ENCODE results near the gene PSTPIP1.

Gene PSTPIP1

DNA sequence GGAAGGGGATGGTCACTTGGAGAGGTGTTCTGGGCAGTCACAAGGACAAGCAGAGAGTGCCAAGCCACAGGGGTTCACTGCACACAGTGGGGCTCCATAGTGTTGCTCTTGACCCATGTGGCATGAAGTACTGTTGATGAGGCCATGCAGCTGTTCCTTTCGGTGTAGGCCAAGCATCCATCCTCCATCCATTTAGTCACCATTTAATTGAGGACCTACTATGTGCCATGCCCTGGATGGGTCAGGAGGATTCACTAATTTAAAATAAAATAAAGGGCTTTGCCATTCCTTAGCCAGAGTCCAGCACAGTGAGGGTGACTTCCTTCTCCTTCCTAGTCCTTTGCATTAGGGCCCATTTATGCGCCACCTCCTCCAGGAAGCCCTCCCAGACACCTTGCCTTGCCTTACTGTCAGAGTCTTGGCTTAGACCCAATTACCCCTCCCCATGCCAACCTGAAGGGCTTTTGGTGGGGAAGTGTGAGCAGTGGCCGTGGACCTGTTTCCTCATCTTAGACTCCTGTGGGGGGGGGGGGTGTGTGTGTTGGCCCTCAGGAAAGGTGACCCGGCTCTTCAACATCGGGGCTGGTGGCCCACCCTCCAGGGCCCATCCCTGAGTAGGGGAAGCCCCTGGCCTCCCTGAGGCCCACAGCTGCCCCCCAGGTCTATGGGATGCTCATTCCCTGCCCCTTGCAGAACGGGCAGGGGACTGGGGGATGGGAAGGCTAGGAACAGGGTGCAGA lies 25.6 kb downstream of the PSTPIP1 start:
- no peak for DNase-seq

DNA sequence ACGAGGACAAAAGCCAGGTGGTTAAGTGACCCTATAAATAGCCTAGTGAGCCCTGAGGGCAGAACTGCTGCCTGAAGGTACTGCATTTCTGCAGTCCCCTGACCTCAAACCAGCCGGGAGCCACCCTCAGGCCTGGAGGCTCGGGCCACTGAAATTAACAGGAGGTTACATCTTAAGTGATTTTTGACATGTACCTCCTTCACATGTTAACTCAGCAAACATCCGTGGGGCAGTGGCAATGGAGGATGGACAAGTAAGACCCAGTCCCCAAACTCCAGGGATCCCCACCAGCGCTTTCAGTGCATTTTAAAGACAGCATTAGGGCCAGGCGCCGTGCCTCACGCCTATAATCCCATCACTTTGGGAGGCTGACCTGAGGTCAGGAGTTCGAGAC lies 26.2 kb downstream of the PSTPIP1 start:
- peak; percentile 54 for DNase-seq

DNA sequence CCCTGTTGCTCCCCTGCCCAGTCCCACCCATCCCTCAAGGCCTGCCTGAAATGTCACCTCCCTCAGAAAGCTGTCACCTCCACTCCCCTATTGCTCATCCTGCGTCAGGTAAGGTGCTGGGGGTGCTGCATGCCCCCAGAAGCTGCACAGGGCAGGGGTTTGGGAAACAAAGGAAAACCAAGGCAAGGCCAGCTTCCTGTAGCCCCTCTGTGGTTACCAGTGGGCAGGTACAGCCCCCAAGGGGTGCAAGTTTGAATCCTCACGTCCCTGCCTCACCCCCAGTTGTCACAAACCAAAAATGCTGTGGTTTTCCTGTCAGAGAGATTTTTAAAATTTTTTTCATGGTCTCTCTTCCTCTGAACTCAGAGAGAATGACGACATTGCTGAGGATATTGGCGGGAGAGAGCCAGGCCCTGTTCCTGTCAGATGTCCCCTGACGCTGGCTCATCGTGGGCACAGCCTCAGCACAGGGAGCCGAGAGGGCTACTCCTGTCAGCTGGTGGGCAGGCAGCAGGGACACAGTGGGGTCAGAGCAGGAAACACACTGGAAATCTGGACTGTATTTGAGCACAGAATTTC lies 27.0 kb downstream of the PSTPIP1 start:
- peak; percentile 79 for DNase-seq

DNA sequence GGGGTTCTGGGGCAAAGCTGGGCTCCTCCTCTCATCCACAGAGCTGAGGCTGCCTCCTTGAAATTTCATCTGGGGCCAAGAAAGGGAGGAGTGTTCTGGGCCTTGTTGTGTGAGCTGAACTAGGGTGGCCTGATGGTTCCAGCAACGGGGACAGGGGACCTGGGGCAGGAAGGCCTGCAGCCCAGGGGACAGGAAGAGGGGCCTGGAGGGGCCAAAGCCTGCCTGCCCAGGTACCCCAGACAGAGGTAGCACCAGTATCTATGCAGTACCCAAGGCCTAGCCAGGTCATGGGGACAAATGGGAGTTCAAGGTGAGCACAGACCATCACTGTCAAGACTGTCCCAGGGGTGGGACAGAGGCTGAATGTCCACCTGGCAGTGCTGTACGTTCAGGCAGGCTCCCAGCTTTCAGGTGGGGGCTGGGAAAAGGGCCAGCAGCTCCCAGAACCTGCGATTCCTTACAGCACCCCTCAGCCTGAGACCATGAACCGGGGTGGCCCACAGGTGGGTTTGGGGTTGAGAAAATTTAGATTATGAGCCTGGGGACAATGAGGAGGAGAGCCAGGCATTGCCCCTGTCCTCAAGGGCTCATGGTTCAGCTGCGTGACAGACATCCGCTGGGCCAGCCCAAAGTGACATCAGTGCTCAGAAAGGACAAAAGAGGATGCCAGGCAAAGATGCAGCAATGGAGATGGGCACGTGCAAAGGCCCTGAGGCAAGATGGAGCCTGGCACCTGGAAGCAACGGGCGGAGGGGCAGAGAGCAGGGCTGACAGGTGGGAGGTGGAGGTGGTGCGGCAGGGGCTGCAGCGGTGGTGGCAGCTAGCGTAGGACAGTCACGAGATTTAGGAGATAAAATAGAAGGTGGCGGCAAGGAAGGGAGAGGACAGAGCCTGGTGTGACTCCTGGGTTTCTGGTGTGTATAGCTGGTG lies 28.0 kb downstream of the PSTPIP1 start:
- peak; percentile 55 for DNase-seq

DNA sequence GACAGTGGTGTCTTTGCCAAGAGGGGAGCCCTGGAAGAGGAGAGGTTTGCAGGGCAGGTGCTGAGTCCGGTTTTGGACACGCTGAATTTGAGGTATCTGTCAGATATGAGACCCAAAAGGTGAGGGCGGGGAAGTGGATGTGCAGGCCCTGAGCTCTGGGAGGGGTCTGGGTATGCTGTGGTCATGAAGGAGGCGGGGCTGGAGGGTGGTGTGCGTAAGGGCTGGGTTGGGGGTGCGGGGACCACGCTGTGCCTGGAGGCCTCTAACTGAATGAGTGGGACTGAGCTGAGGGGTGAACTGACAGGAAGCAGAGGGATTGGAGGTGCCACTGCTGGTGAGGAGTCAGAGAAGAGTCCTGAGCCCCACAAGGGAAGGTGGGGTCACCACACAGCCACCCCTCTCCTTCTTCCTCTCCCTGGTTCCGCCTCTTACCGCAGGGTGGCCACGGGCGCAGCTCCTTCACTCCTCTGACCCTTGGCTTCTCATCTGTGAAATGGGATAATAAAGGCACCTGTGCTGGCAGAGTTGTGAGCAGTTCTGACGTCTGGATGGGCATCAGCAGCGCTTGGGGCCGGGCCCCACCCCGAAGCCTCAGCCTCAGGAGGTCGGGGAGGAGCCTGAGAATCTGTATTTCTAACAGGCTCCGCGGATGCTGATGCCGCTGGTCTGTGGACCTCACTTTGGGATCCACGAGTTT lies 28.8 kb downstream of the PSTPIP1 start:
- peak; percentile 54 for DNase-seq

DNA sequence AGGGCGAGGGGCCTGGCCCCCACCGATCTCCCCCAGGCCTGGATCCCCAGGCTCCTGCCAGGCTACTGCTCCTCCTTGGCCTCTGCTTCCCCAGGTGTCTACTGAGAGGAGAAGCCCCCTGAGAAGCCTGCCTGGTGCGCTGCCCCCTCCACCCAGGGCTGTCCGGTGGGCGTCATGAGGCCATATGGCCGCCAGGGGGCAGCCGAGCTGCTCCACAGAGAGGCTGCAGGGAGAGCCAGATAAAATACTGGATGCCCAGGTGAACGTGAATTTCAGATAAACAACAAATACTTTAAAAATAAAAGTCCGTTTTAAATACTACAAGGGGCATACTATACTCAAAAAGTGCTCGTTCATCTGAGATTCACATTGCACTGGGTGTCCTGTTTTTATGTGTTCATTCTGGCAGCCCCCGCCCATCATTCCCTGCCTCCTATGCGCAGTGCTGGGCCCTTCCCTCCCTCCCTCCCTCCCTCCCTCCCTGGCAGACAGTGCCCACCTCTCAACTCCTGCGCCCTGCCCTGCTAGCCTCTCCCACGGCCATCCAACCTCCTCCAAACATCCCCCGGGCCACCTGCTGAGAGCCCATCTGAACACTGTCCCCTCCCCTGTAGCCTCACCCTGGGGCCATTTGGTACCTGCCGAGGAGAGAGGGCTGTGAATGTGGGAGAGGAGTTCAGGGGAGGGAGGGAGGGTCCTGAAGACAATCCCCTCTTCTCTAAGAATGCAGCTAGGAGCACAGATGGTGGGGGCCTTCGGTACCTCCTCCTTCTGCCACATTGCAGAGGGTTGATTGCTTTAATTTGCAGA lies 29.6 kb downstream of the PSTPIP1 start:
- DNase-seq = peak; percentile 91

DNA sequence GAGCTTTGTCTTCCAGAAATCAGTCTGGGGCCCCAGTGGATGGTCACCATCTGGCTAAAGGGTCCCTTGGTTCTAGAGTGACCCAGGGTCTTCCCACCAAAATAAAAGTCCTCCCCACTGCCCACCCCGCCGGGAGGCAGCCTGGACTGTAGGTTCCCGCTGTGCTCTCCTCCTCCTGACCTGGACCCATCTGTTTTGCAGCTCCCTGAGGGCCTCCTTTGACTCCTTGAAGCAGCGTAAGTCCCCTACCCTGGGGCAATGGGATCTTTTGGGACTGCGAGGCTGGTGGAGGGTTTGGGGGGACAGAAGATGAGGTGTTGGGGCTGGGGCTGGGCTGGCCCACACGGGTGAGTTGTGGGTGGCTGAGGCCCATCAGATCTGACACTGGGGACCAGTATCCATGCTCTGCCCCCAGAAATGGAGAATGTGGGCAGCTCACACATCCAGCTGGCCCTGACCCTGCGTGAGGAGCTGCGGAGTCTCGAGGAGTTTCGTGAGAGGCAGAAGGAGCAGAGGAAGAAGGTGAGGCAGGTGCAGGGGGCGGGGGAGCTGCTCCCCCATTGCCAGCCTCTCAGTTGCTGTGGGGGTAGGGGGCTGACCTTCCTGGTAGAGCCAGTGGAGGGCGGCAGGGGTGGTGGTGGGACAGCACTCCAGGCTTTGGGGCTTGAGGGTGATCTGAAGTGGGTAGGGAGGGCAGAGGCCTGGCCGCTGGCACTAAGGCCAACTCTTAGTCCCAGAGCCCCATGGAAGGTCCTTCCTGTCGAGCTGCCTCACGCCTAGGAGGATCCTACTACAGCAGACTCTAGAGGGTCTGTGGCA lies 30.4 kb downstream of the PSTPIP1 start:
- DNase-seq = peak; percentile 48

DNA sequence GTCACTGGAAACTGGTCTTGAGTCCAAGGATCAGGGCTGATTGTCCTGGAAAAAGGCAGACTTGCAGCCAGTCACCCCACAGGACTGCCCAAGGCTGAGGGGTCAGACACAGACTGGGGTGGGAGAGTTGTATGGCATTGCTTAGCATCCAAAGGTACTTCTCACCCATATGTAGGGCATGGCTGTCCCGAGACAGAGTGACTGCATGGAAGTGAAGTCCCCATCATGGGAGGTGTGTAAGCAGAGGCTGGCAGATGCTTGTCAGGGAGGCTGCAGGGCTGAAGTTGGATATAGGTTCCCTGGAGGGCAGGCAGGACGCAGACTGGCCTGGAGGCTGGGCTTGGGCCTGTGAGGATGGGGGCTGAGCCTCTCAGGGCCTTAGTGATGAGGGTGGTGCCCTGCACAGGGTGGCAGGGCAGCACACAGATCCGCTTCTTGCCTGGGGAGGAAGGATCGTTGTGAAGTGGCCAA lies 31.1 kb downstream of the PSTPIP1 start:
- peak; percentile 44 for DNase-seq

DNA sequence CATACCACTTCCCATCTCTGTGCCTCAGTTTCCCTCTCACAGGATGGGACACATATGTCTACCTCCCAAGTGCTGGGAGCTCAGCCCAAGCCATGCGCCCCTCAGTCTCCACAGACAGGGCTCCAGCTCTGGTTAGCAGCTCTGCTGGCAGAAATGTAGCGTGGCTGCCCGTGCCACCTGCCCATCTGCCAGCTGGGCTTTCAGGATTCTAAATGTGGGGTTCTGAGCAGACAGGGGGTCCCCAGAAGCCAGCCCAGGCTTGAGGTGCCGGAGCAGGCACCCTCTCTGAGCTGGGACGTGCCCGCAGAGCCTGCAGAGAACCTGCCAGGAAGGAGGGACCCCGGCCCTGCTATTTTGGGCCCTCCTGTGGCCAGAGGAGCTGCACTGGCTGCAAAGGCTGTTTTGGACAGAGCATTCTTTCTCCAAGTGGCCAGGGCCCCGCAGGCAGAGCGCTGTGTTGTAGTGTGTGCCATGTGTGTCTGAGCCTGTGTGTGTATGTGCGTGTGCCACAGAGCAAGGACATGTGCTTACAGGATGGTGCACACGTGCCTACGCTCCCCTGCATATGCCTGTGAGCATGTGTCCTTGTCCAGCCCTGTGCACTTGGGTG lies 31.7 kb downstream of the PSTPIP1 start:
- DNase-seq = peak; percentile 45

DNA sequence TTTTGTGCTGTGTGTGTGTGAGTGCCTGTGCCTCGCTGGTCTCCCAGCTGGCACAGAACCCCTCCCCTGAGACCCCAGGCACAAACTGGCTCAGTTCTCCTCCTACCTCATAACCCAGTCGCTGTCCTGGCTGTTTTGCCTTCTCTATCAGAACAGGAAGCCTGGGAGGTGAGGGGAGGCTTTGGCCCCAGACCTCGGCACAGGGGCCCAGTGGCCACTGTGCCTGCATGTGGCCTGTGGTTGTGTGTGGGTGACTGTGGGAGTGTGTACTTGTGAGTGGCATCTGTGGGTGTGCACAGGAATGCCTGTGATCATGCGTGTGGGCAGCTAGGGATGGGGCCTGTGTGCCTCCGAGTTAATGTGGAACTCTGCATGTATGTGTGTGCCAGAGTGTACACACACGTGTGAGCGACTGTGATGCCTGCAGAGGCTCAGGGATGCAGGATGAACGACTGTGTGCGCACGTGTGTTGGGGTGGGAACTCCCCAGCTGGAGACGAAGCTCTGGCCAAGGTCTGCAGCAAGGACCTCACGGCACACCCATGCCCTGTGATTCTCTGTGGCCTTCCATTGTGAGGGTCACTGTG lies 32.3 kb downstream of the PSTPIP1 start:
- DNase-seq = peak; percentile 45

DNA sequence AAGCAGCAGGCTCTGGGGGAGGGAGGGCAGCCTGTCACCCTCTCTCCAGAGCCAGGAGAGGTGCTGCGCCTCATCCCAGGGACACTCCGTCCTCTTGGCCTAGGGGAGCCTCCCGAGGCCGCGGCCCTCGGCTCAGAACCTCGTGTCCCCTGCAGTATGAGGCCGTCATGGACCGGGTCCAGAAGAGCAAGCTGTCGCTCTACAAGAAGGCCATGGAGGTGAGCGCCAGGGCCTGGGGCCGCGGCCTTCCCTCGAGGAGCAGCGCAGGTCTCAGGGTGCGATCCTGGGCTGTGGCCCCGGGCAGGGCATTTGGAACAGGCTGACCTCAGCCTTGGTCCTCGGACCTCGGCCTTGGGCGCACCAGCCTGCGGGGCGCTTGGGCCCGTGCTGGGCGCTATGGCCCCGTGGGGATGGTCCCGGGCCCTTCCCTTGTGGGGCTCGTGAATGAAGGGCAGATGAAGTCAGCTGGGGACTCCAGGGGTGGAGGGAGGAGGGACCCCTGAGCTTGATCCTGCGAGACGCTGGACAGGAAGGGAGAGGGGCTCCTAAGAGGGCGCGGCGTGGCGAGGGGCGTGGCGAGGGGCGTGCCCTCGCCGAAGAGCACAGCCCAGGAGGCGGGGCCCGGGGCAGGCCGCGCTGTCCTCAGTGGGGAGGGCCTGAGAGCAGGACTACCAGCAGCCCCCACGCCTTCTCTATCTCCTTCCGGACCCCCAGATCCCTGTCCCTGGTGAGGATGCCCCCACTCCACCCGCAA lies 32.9 kb downstream of the PSTPIP1 start:
- DNase-seq = peak; percentile 42

DNA sequence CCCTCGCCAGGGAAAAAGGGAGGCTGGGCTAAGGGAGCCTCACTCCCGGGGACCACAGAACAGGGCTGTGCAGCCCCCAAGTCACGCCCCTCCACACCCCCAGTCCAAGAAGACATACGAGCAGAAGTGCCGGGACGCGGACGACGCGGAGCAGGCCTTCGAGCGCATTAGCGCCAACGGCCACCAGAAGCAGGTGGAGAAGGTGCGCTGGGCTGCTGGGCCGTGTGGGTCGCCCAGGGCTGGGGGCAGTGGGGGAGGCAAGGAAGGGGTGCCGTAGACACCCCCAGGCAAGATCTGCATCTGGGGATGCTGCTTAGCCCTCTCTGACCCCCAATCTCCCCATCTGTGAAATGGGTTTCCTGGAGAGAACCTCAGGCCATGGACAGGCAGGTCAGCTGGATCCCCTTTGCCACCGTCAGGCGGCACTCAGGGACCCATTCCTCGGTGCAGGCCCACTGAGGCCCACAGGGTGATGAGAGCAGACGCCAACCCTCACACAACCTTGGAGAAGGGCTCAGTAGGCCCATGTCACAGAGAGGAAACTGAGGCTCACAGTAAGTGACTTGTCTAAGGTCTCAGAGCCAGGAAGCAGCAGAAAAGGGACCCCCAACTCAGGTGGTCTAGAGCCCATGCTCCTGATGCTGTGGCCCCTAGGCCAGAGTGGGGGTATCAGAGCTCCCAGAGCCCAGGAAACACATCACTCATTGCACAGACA lies 33.7 kb downstream of the PSTPIP1 start:
- peak; percentile 44 for DNase-seq

DNA sequence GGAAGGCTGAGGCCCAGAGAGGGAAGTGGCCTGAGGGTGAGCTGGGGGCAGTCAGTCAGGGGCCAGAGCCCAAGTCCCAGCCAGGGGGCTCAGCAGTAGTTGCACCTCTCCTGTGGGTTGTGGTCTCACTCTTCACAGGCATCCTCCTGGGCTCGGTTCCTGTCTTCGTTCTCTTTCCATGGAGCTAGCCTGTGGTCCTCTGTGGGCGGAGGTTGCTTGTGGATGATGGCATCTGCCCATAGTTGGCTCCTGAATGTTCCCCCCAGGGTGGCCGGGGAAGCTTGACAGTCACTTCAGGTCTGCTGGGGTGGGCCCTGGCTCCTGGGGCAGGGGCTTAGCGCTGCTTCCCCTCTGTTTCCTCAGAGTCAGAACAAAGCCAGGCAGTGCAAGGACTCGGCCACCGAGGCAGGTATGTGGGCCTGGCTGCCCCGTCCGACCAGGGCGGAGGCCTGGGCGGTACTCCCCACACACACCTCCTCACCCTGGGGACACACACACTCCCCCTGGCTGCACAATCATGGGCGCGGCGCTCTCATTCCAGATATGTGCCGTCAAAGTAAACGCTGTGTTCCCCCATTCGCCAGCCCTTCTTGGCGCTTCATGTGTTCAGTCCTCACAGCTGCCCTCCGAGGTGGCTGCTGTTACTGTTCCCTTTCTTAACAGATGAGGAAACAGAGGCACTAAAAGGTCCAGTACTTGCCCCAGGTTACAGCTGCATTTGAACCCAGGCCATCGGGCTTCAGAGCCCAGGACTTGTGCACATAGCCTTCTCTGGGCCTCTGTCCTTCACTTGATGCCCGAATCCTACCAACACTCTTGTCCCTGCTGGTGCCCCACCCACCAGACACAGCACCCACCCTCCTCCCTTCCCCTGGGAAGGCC lies 34.5 kb downstream of the PSTPIP1 start:
- no peak for DNase-seq

DNA sequence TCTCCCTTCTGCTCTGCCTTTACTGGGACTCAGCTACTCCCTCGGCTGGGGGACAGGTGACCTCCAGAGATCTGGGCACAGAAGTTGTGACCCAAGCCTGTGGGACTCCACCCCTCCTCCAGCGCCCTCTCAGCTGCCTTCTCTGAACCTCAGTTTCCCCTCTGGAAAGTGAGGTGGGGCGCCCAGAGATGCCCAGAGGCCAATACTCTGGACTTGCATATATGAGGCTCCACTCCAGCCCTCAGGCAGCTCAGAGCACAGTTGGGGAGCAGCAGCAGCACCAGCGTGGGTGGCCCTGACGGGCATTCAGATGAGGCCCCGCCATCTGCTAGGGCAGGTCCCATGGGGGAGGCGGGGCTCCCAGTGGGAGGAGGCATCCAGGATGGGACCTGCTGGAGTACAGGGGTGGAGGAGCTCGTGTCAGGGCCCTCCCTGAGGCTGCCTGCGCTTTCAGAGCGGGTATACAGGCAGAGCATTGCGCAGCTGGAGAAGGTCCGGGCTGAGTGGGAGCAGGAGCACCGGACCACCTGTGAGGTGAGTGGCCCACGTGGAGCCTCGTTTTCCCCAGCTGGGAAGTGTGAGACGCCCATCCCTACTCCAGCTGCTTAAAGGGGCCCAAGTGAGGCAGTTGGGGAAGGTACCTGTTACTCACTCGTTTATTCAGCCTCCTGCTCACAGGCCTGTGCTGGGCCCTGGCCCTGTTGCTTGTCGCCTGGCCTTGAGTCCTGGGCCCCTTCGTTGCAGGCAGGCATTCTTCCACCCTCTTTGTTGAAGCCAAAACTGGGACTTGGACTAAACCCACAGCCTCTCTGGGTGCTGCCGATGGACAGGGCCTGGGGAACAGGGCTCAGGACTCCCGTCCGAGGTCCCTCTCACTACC lies 35.4 kb downstream of the PSTPIP1 start:
- peak; percentile 46 for DNase-seq

DNA sequence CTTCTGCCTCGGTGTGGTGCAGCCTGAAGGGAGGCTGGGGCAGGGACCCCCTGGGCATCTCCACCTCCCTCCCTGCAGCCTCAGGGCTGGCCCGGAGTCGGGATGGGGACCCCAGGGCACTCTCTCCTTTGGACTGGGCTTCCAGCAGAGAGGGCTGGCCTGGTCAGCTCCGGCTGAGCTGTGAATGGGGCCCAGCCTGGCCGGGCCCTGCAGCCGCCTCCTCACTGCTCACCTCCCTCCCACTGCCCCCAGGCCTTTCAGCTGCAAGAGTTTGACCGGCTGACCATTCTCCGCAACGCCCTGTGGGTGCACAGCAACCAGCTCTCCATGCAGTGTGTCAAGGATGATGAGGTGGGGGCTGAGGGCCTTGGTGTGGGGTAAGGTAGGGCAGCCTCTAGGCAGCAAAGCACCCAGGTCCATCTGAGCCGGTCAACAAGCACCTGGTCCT lies 36.0 kb downstream of the PSTPIP1 start:
- peak; percentile 45 for DNase-seq

DNA sequence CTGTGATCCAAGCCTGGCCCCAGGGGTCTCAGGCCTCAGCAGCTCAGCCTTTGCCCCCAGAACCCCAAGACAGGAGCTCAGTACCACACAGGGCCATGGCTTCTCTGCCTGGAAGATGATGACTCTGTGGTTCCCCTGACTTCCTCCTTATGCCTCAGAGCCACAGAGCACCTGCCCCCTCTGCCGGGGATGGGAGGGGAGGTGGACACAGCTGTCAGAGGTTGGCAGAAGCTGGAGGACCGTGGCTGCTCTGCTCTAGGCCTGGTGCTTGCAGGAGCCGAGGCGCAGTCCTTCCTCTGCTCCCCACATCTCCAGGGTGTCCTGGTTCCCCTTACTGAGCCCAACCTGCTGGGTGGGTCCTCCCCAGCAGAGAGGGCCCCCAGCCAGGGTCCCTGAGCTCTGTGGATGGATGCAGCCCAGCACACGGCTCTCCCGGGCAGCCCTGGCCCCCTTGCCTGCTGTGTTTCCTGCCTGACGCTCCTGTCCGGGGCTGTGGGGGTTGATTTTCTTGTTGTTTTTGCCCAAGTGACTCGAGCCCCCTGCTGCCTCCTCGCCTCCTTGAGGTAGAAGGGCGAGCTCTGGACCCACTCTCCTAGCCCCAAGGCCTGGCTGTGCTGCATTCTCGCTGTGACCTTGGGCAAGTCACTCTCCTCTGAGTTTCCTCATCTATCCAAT lies 36.6 kb downstream of the PSTPIP1 start:
- DNase-seq = peak; percentile 53

Measured in activated CD8-positive, alpha-beta memory T cell treated with anti-CD3 and anti-CD28 coated beads, Interleukin-2, amount 50 U/mL, for 48 hours (primary cell).